Articular chondrocyte of knee joint (primary cell): ENCODE results near the gene ITPRIPL1. TPM values are rescaled to one million over a fixed set of nuclear protein-coding genes. Genes with fewer than 3 reads are reported as not detected.

Source experiments
- total RNA-seq: library from RNA; depleted of rRNA; stranded (reverse); fragments of >200 nt; gene quantifications from 2 replicates; pipeline ENCODE4 v1.2.3, GENCODE V29; 2012

ITPRIPL1 gene, protein sequence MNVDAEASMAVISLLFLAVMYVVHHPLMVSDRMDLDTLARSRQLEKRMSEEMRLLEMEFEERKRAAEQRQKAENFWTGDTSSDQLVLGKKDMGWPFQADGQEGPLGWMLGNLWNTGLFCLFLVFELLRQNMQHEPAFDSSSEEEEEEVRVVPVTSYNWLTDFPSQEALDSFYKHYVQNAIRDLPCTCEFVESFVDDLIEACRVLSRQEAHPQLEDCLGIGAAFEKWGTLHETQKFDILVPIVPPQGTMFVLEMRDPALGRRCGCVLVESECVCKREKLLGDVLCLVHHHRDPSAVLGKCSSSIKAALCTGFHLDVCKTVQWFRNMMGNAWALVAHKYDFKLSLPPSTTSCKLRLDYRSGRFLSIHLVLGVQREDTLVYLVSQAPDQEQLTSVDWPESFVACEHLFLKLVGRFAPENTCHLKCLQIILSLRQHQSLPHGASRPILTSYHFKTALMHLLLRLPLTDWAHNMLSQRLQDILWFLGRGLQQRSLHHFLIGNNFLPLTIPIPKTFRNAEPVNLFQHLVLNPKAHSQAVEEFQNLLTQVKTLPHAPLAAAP
- total RNA-seq: 2.6 and 4.6 TPM in 2 replicates

DNA sequence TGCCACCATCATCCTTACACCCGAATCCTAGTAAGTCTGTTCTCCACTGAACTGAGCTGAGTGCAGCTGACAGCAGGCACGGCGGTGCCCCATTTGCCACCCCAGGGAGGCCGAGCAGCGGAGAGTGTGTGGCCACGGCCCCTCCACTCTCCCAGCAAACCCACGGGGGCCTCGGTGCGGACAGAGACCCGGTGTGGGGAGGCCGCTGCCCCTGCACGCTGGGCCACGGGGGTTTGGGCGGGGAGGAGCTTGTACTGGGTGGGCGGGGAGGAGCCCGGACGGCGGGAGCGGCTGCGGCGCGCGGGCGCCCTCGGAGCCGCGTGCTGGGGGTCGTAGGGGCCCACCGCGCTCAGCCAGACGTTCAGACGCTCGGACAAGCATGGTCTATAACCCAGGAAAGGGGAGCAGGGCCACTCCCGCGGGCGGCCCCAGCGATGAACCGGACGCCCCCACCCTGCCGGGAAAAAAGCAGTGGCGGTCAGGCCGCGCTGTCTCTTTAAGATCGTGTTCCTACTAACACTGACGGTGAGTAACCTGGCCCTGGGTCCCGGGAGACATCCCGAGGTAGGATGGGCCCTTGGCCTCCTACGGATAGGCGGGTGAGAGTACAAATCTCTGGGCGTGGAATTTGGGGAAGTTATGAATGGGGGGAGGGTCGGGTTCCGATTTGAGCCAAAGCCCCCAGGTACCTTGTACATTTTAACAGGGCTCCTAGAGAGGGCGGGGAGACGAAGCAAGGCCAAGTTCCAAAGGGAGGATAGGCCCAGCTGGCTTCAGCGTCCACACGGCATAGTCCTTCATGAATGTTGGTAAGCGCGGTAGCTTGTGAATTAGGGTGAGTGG lies at the start of gene ITPRIPL1:
Gene ITPRIPL1 (plus strand): TSS at position 277 of the 843 bp plus-strand sequence. CDS start 523 bp downstream, at position 800.

DNA sequence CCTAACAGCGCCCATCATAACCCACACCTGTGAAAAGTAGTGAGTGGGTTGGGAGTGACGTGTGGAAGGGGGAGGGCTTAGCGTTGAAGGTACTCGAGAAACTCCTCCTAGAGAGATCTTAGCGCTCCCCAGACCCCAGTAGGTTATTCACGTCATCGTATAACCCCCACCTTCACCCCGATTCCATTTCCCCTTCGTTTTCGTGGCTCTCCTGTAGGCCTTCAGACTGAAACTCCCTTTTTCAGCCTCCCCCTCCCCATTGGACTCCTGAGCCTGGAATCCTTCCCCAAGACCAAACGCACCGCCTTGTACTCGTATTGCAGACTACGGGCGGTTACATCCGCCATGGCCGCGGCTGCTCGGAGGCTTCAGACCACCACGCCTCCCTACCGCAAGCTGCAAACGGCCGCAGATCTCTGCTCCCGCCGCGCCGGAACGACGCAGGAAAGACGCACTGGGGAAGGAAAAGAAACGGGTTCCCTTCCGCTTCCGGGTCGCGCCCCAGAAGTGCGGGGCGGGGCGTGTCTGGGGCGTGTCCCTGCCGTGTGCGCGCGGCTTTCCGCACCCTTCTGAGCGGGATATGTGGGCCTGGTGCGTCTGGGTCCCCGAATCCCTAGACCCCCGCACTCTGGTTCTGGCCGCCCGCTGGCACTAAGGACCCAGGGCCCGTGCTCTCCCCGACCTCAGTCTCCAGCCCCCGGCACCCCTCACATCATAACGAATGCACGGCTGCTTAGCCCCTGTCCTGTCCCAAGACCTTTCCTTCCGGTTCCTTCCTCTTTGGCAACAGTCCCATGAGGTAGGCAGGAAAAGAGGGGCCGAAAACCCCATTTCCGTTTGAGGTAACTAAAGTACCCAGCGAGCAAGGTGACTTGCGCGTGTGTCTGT lies 19.8 kb upstream of the ITPRIPL1 start, which contains the start of gene SNRNP200:
Gene SNRNP200 (minus strand): TSS at position 456 of the 888 bp plus-strand sequence. CDS start 109 bp downstream, at position 347.

Other genes with a start within 250 kb of the ITPRIPL1 start
- gene ADRA2B, start 208.7 kb upstream of the ITPRIPL1 start, total RNA-seq: under 0.01 TPM in 1 of 2 replicates, not detected in the other
- not detected in 2 replicates for gene ASTL, start 186.8 kb upstream of the ITPRIPL1 start, total RNA-seq
- gene DUSP2, start 179.9 kb upstream of the ITPRIPL1 start, total RNA-seq: 1.2 and 2.1 TPM in 2 replicates
- 134 and 158 TPM in 2 replicates for gene STARD7, start 116.5 kb upstream of the ITPRIPL1 start, total RNA-seq
- 36.9 and 41.7 TPM in 2 replicates for gene TMEM127, start 59.3 kb upstream of the ITPRIPL1 start, total RNA-seq
- 69.9 and 83.3 TPM in 2 replicates for gene CIAO1, start 59.1 kb upstream of the ITPRIPL1 start, total RNA-seq
- 35.7 and 43.0 TPM in 2 replicates for gene SNRNP200, start 19.8 kb upstream of the ITPRIPL1 start, total RNA-seq
- 6.0 and 6.6 TPM in 2 replicates for gene NCAPH, start 10.4 kb downstream of the ITPRIPL1 start, total RNA-seq
- not detected in 2 replicates for gene NEURL3, start 180.0 kb downstream of the ITPRIPL1 start, total RNA-seq
- gene ARID5A, start 211.4 kb downstream of the ITPRIPL1 start, total RNA-seq: 5.5 and 10.8 TPM in 2 replicates